ENCODE measurements around the gene SYNJ1. TPM values are rescaled to one million over a fixed set of nuclear protein-coding genes. Genes with fewer than 3 reads are reported as not detected.

The SYNJ1 gene
- total and polyA plus RNA-seq, 2 of the 13 experiments (the other 11 are each of a cell fraction or from before 2014, with no cell fraction given) = 2.0 to 2.7 TPM

GRCh38 chr21:32592929-32593502 is 134.8 kb downstream of the SYNJ1 start (continued):
- no peak for TF ChIP-seq ZNF383 (CRISPR knock-in tag; IDR thresholded peaks at IDR 0.05; ENCODE audit: borderline replicate concordance)
- TF ChIP-seq ZMAT5 (CRISPR knock-in tag; IDR thresholded peaks at IDR 0.05; ENCODE audit: borderline replicate concordance, low read depth) = no peak
- TF ChIP-seq GATAD1 (CRISPR knock-in tag; IDR thresholded peaks at IDR 0.05) = peak; percentile 63
- no peak for TF ChIP-seq EZH2 (conservative IDR thresholded peaks at IDR 0.05; ENCODE audit: low read depth, low read length)
- no peak for TF ChIP-seq IRF1 (CRISPR knock-in tag; IDR thresholded peaks at IDR 0.05; ENCODE audit: low read depth)
- no peak for TF ChIP-seq ZNF720 (CRISPR knock-in tag; IDR thresholded peaks at IDR 0.05)
- TF ChIP-seq CENPT (CRISPR knock-in tag; IDR thresholded peaks at IDR 0.05; ENCODE audit: low read depth) = no peak
- peak; percentile 37; the same call in 1 of the 2 replicates for TF ChIP-seq ZMAT3 (CRISPR knock-in tag; conservative IDR thresholded peaks at IDR 0.05)
- TF ChIP-seq GTF3A (CRISPR knock-in tag; conservative IDR thresholded peaks at IDR 0.05) = 0 out of 2 replicates have a peak, but pooled peaks have one; percentile 71
- TF ChIP-seq PHB2 (IDR thresholded peaks at IDR 0.05; ENCODE audit: partially characterized antibody) = no peak
- no peak for TF ChIP-seq ZNF597 (CRISPR knock-in tag; IDR thresholded peaks at IDR 0.05)
- TF ChIP-seq ZNF275 (CRISPR knock-in tag; IDR thresholded peaks at IDR 0.05; ENCODE audit: borderline replicate concordance) = 0 out of 2 replicates have a peak, but pooled peaks have one; percentile 39
- TF ChIP-seq ZNF34 (CRISPR knock-in tag; IDR thresholded peaks at IDR 0.05; ENCODE audit: borderline replicate concordance) = 0 out of 2 replicates have a peak, but pooled peaks have one; percentile 62
- no peak for TF ChIP-seq BCLAF1 (IDR thresholded peaks at IDR 0.05)
- TF ChIP-seq ZBTB14 (CRISPR knock-in tag; IDR thresholded peaks at IDR 0.05) = no peak; the same call in 1 of the 2 replicates
- peak; percentile 98 for TF ChIP-seq TBX2 (CRISPR knock-in tag; IDR thresholded peaks at IDR 0.05; ENCODE audit: borderline replicate concordance)
- TF ChIP-seq ZBTB49 (CRISPR knock-in tag; IDR thresholded peaks at IDR 0.05; ENCODE audit: borderline replicate concordance) = no peak
- TF ChIP-seq IRX3 (CRISPR knock-in tag; IDR thresholded peaks at IDR 0.05; ENCODE audit: borderline replicate concordance, low read depth) = no peak
- TF ChIP-seq MEF2D (CRISPR knock-in tag; IDR thresholded peaks at IDR 0.05) = peak; percentile 91
